Measurements from ENCODE around the gene LGMN. TPM values are rescaled to one million over a fixed set of nuclear protein-coding genes. Genes with fewer than 3 reads are reported as not detected.

Gene LGMN
- total RNA-seq, 3 donors from 2014 or later: 70.8 to 193 (median 122) TPM

GRCh38 chr14:92686411-92686899 is 62.0 kb downstream of the LGMN start:
- intact Hi-C loops (cut with DNase I; ENCODE audit: low total_unique reads): loop anchor here (10.0 kb wide), 1 partner anchor 98 kb away; no protein-coding TSS in a partner anchor
- Histone ChIP-seq H3K9me3 (no peaks in the 10 kb centered on the region), H3K27me3 (no peaks in the 10 kb centered on the region), H3K36me3 (no peaks in the 10 kb centered on the region), H3K4me1 (no peaks in the 10 kb centered on the region), H3K27ac (no peak overlapping the region), H3K4me3 (peak overlapping the region in 1 of 3 donors; percentile 57)
- DNase-seq (ENCODE audit: low spot score in 2 of 2): no peak
- TF ChIP-seq POLR2AphosphoS5 (IDR thresholded peaks at IDR 0.05): no peak
- TF ChIP-seq POLR2A (IDR thresholded peaks at IDR 0.05): no peak
- TF ChIP-seq CTCF (IDR thresholded peaks at IDR 0.05): no peak

GRCh38 chr14:92685784-92686355 is 62.6 kb downstream of the LGMN start:
- TF ChIP-seq POLR2A (IDR thresholded peaks at IDR 0.05): no peak
- TF ChIP-seq CTCF (IDR thresholded peaks at IDR 0.05): no peak
- no peak for TF ChIP-seq POLR2AphosphoS5 (IDR thresholded peaks at IDR 0.05)
- H3K4me1 ChIP-seq: no peaks in the 10 kb centered on the region
- intact Hi-C loops (cut with DNase I; ENCODE audit: low total_unique reads): loop anchor here (10.0 kb wide), 1 partner anchor 99 kb away; no protein-coding TSS in a partner anchor
- H3K27me3 ChIP-seq: no peaks in the 10 kb centered on the region
- no peaks in the 10 kb centered on the region for H3K9me3 ChIP-seq
- no peak overlapping the region for H3K27ac ChIP-seq
- DNase-seq (ENCODE audit: low spot score in 2 of 2): no peak
- no peaks in the 10 kb centered on the region for H3K36me3 ChIP-seq
- no peak overlapping the region for H3K4me3 ChIP-seq

- peak overlapping the region in 1 of 2 donors; percentile 27 for H3K27ac ChIP-seq
Measured at GRCh38 chr14:92684801-92685560, 63.4 kb downstream of the LGMN start.

GRCh38 chr14:92683041-92683440 is 65.4 kb downstream of the LGMN start:
- Histone ChIP-seq H3K4me1 (no peaks in the 10 kb centered on the region), H3K27ac (no peak overlapping the region), H3K4me3 (no peak overlapping the region), H3K9me3 (no peaks in the 10 kb centered on the region), H3K27me3 (no peaks in the 10 kb centered on the region), H3K36me3 (no peaks in the 10 kb centered on the region)
- intact Hi-C loops (cut with DNase I; ENCODE audit: low total_unique reads): loop anchor here (10.0 kb wide), 1 partner anchor 102 kb away; no protein-coding TSS in a partner anchor
- no peak for DNase-seq (ENCODE audit: low spot score in 2 of 2)
- TF ChIP-seq POLR2AphosphoS5 (IDR thresholded peaks at IDR 0.05) (no peak), CTCF (IDR thresholded peaks at IDR 0.05) (no peak), POLR2A (IDR thresholded peaks at IDR 0.05) (no peak)

More at GRCh38 chr14:92684801-92685560, 63.4 kb downstream of the LGMN start:
- no peak for TF ChIP-seq POLR2A (IDR thresholded peaks at IDR 0.05)
- TF ChIP-seq POLR2AphosphoS5 (IDR thresholded peaks at IDR 0.05): no peak
- TF ChIP-seq CTCF (IDR thresholded peaks at IDR 0.05): no peak
- no peaks in the 10 kb centered on the region for H3K9me3 ChIP-seq
- H3K36me3 ChIP-seq: no peaks in the 10 kb centered on the region
- H3K4me3 ChIP-seq: no peak overlapping the region
- H3K27me3 ChIP-seq: no peaks in the 10 kb centered on the region
- intact Hi-C loops (cut with DNase I; ENCODE audit: low total_unique reads): loop anchor here (10.0 kb wide), 1 partner anchor 100 kb away; no protein-coding TSS in a partner anchor
- H3K4me1 ChIP-seq: no peaks in the 10 kb centered on the region
- DNase-seq (ENCODE audit: low spot score in 2 of 2): no peak
